ENCODE measurements around the gene RASGRF1. TPM values are rescaled to one million over a fixed set of nuclear protein-coding genes. Genes with fewer than 3 reads are reported as not detected.

RASGRF1 gene
- total RNA-seq, 1 donor from 2014 or later: 82.6 TPM

DNA sequence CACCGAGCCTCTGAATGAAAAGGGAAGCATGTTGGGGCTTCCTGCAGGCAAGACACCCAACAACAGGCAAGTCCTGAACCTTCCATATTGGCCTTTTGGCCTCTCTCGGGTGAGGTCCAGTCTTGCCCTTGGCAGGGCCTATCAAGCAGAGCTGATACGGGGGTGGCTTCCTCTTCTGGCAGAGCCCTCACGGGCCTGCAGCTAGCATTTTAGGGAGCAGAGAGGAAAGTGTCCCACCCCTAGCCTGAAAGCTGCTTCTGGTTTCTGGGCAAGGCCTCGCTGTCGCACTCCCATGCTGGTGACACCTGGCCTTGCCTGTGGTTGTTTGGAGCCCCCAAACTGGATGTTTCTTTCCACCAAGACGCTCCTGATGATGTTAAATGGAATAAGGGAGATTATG is 113.9 kb downstream of the RASGRF1 start:
- H3K27ac ChIP-seq: peak overlapping the region; percentile 68
- TF ChIP-seq, protein P1, sequence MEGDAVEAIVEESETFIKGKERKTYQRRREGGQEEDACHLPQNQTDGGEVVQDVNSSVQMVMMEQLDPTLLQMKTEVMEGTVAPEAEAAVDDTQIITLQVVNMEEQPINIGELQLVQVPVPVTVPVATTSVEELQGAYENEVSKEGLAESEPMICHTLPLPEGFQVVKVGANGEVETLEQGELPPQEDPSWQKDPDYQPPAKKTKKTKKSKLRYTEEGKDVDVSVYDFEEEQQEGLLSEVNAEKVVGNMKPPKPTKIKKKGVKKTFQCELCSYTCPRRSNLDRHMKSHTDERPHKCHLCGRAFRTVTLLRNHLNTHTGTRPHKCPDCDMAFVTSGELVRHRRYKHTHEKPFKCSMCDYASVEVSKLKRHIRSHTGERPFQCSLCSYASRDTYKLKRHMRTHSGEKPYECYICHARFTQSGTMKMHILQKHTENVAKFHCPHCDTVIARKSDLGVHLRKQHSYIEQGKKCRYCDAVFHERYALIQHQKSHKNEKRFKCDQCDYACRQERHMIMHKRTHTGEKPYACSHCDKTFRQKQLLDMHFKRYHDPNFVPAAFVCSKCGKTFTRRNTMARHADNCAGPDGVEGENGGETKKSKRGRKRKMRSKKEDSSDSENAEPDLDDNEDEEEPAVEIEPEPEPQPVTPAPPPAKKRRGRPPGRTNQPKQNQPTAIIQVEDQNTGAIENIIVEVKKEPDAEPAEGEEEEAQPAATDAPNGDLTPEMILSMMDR (IDR thresholded peaks at IDR 0.05): no peak

DNA sequence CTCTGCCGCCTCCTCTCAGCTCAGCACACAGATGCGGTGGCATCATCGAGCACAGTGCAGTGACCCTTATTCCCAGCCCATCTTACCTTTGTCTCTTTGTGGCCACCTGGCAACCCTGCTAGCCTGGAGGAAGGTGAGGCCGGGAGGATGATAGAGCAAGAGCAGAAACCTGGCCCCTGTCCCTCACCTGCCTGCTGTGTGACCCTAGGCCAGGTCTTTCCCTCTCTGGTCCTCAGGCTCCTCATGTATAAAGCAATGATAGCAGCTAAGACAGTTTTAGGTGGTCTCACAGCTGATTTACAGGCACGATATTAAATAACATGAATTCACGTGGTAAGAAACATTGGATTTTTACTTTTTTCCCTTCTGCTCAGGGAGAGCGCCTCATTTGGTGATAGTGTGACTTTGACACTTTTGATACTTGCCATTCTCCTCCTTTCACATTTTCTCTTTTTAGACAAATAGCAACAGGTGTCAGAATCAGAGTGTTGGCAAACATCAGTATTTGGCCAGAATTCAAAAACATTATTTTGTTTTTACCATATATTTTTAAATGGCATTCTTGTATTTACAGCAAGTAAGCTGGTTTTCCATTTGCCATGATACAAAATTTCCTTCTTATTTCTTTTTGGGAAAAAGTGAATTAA is 116.2 kb downstream of the RASGRF1 start:
- intact Hi-C loops (cut with DNase I): no loop called here
- no peak for ATAC-seq
- Histone ChIP-seq H3K27ac (no peak overlapping the region), H3K9me3 (no peaks in the 10 kb centered on the region), H3K4me1 (peaks cover 25% of the 10 kb centered on the region), H3K36me3 (no peaks in the 10 kb centered on the region), H3K4me3 (no peak overlapping the region), H3K27me3 (ENCODE audit: low read depth) (no peaks in the 10 kb centered on the region)
- TF ChIP-seq, protein P1 (IDR thresholded peaks at IDR 0.05): no peak
- DNase-seq: no peak

More for the DNA sequence above, 113.9 kb downstream of the RASGRF1 start:
- Histone ChIP-seq H3K4me3 (no peak overlapping the region), H3K36me3 (no peaks in the 10 kb centered on the region), H3K27me3 (ENCODE audit: low read depth) (no peaks in the 10 kb centered on the region), H3K9me3 (no peaks in the 10 kb centered on the region), H3K4me1 (peaks cover 18% of the 10 kb centered on the region)
- peak; percentile 11 to 18 for ATAC-seq
- intact Hi-C loops (cut with DNase I): no loop called here
- no peak for DNase-seq

DNA sequence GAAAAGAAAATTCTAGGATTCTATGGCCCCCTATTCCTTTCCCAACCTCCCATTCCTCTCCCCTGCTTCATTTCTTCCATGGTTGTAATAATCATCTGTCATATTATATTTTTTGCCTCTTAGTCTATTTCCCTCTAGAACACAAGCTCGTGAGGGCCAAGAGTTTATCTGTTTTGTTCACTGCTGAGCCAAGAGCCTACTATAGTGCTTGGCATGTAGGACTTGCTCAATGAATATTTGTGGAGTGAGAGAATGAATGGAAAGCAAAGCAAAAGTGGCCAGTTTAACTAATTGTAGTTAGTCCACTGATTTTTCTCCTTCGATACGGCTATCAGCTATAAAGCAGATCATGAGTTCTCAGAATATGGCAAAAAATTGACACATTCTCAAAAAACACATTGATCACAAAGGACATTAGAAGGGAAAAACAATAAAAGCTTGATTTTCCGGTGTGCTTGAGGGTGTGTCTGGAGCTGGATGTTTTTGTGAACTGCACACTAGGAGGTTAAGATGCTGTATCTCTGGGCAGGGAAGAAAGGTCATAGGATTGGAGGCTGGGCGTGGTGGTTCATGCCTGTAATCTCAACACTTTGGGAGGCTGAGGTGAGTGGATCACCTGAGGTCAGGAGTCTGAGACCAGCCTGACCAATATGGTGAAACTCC is 120.8 kb downstream of the RASGRF1 start:
- peaks cover 9% of the 10 kb centered on the region for H3K4me1 ChIP-seq
- H3K27ac ChIP-seq: no peak overlapping the region
- TF ChIP-seq, protein P1 (IDR thresholded peaks at IDR 0.05): no peak
- H3K36me3 ChIP-seq: no peaks in the 10 kb centered on the region
- H3K4me3 ChIP-seq: no peak overlapping the region
- H3K9me3 ChIP-seq: no peaks in the 10 kb centered on the region
- ATAC-seq: no peak
- no peaks in the 10 kb centered on the region for H3K27me3 ChIP-seq (ENCODE audit: low read depth)
- intact Hi-C loops (cut with DNase I): no loop called here
- no peak for DNase-seq

DNA sequence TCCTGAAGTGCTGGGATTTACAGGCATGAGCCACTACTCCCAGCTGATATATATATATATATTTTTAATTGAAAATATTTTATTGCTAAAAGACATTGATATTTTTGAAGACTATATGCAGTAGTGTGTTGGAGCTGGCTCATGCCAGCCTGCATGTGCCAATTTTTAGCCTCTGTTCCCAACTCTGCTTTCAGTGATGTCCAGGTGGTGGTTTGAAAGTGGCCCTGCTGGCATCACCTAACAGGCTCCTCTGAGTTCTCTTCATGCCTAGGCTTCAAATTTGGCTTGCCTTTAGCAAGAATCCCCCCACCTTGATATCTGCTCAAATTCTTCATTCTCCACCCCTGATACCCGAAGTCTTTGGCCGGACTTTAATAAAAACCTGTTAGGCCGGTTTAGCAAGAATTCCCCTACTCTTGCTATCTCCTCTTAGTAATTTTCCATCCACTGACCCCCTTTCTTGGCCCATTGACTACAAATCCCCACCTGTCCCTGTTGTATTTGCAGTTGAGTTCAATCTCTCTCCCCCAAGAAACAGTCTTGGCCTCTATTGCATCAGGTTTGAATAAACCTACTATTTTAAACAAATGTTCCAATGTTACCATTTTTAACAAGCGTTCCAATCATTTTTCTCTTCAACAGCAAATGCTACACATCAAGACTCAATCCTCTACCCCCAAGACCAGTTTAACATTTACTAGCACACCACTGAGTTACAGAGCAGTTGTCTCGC is 121.9 kb downstream of the RASGRF1 start:
- DNase-seq (no peak), ATAC-seq (peak in 1 of 2 donors; percentile 64)

DNA sequence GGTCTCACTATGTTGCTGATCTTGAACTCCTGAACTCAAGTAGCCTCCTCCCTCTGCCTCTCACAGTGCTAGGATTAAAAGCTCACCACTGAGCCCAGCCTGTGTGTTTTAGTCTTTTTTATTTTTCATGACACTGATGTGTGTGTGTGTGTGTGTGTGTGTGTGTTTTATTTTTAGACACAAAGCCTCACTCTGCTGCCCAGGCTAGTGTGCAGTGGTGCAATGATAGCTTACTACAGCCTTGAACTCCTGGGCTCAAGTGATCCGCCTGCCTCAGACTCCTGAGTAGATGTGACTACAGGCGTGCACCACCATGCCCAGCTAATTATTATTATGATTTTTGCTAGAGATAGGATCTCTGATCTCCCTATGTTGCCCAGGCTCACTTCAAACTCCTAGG is 122.5 kb downstream of the RASGRF1 start:
- intact Hi-C loops (cut with DNase I): no loop called here
- no peak overlapping the region for H3K27ac ChIP-seq

More for the DNA sequence above, 121.9 kb downstream of the RASGRF1 start:
- Histone ChIP-seq H3K9me3 (no peaks in the 10 kb centered on the region), H3K27me3 (ENCODE audit: low read depth) (no peaks in the 10 kb centered on the region), H3K4me3 (no peak overlapping the region), H3K4me1 (peaks cover 9% of the 10 kb centered on the region), H3K36me3 (no peaks in the 10 kb centered on the region), H3K27ac (no peak overlapping the region)
- intact Hi-C loops (cut with DNase I): no loop called here
- TF ChIP-seq, protein P1 (IDR thresholded peaks at IDR 0.05): no peak

More for the DNA sequence above, 122.5 kb downstream of the RASGRF1 start:
- ATAC-seq (peak in 1 of 2 donors; percentile 9), DNase-seq (no peak)
- no peak overlapping the region for H3K4me3 ChIP-seq
- H3K27me3 ChIP-seq (ENCODE audit: low read depth): no peaks in the 10 kb centered on the region
- TF ChIP-seq, protein P1 (IDR thresholded peaks at IDR 0.05): no peak
- no peaks in the 10 kb centered on the region for H3K36me3 ChIP-seq
- H3K9me3 ChIP-seq: no peaks in the 10 kb centered on the region
- peaks cover 9% of the 10 kb centered on the region for H3K4me1 ChIP-seq
